SK-N-SH (cell line): ENCODE data around the gene PSMB2. TPM values are rescaled to one million over a fixed set of nuclear protein-coding genes. Genes with fewer than 3 reads are reported as not detected.

Experiments used
- CTCF ChIA-PET: fragments of 300-600, 350-600 bp; formaldehyde crosslinking; extraction: SDS; loops from one replicate; lab custom pipeline; 2021; lab: Yijun Ruan, JAX
- POLR2A ChIA-PET: fragments of 350-600 bp; sonication (Branson Sonifier 250); formaldehyde crosslinking; extraction: SDS; loops from one replicate; lab custom pipeline; 2020; ENCODE audit warnings: antibody characterized with exemption, inconsistent platforms; lab: Yijun Ruan, JAX
- DNase-seq: peaks from one replicate; pipeline ENCODE4 v3.0.0; 2012
- H2AFZ ChIP-seq: fragments of 200-600 bp; sonication (generic); 2 replicates; pipeline ENCODE4 v1.8.1; 2016; ENCODE audit warnings: antibody characterized with exemption, mild to moderate bottlenecking, low read depth
- H3F3A ChIP-seq: fragments of 200-600 bp; sonication (generic); replicated peaks from 2 replicates; pipeline ENCODE3; 2016; ENCODE audit warnings: antibody characterized with exemption, mild to moderate bottlenecking; ENCODE audit not compliant: insufficient read depth
- H3K27ac ChIP-seq, 2 experiments: fragments of 200-500 bp in 1 of 2; fragments of 200-600 bp in 1 of 2; sonication (Bioruptor generic) in 1 of 2; sonication (generic), shearing (Covaris generic) in 1 of 2; 2 replicates each; pipeline versions ENCODE4 v1.5.1 to v1.6.1; 2014 to 2016; ENCODE audit warnings: low read depth in 2 of 2, inconsistent platforms in 1 of 2, low read length in 1 of 2, mild to moderate bottlenecking in 1 of 2, mixed read lengths in 1 of 2
- H3K27me3 ChIP-seq: fragments of 200-600 bp; sonication (generic), shearing (Covaris generic); 2 replicates; pipeline ENCODE4 v1.6.1; 2016; ENCODE audit warnings: mixed run types; ENCODE audit not compliant: insufficient read depth
- H3K36me3 ChIP-seq, 2 experiments: fragments of 200-500 bp in 1 of 2; fragments of 200-600 bp in 1 of 2; sonication (Bioruptor generic) in 1 of 2; sonication (generic) in 1 of 2; replicated peaks in 1 of 2; 2 replicates each; pipeline versions ENCODE3 to v1.5.1; 2014 to 2016; ENCODE audit warnings: low read length in 1 of 2, mild to moderate bottlenecking in 1 of 2; ENCODE audit not compliant: insufficient read depth in 2 of 2, control insufficient read depth in 1 of 2
- H3K4me1 ChIP-seq, 2 experiments: fragments of 200-500 bp in 1 of 2; fragments of 200-600 bp in 1 of 2; sonication (Bioruptor generic) in 1 of 2; sonication (generic), shearing (Covaris generic) in 1 of 2; 2 replicates each; pipeline versions ENCODE4 v1.5.1 to v1.6.1; 2014 to 2016; ENCODE audit warnings: low read depth in 1 of 2, low read length in 1 of 2, mixed run types in 1 of 2; ENCODE audit not compliant: insufficient read depth in 2 of 2, control insufficient read depth in 1 of 2
- H3K4me2 ChIP-seq: fragments of 200-600 bp; sonication (generic), shearing (Covaris generic); 2 replicates; pipeline ENCODE4 v1.6.1; 2017; ENCODE audit warnings: mixed run types
- H3K4me3 ChIP-seq, 2 experiments: fragments of 200-500 bp in 1 of 2; fragments of 200-600 bp in 1 of 2; sonication (Bioruptor generic) in 1 of 2; sonication (generic), shearing (Covaris generic) in 1 of 2; 2 replicates each; pipeline versions ENCODE4 v1.5.1 to v1.8.1; 2014 to 2016; ENCODE audit warnings: low read depth in 2 of 2, inconsistent platforms in 1 of 2, low read length in 1 of 2, mild to moderate bottlenecking in 1 of 2, mixed read lengths in 1 of 2, moderate library complexity in 1 of 2
- H3K79me2 ChIP-seq: fragments of 200-600 bp; sonication (generic); 2 replicates; pipeline ENCODE4 v1.8.1; 2017; ENCODE audit warnings: mild to moderate bottlenecking; ENCODE audit not compliant: insufficient read depth
- H3K9ac ChIP-seq: fragments of 200-600 bp; sonication (generic); 2 replicates; pipeline ENCODE4 v1.6.1; 2017; ENCODE audit warnings: mixed run types
- H3K9me2 ChIP-seq: fragments of 200-600 bp; sonication (generic); 2 replicates; pipeline ENCODE4 v1.6.1; 2017; ENCODE audit warnings: mixed run types
- H3K9me3 ChIP-seq: fragments of 200-600 bp; sonication (generic); 2 replicates; pipeline ENCODE4 v1.6.1; 2017; ENCODE audit warnings: mixed run types, mild to moderate bottlenecking, moderate library complexity
- H4K20me1 ChIP-seq: fragments of 200-600 bp; sonication (generic); 2 replicates; pipeline ENCODE4 v1.6.1; 2017; ENCODE audit warnings: mild to moderate bottlenecking, mixed run types; ENCODE audit not compliant: insufficient read depth
- CHD2 ChIP-seq: fragments of 150-350 bp; IDR thresholded peaks from 2 replicates; pipeline ENCODE4 v1.6.1; 2018; ENCODE audit warnings: low read length; ENCODE audit not compliant: partially characterized antibody
- CTCF ChIP-seq: fragments of 200-600 bp; sonication (generic); IDR thresholded peaks from 2 replicates; pipeline ENCODE4 v1.6.1; 2017; ENCODE audit warnings: antibody characterized with exemption, mild to moderate bottlenecking, moderate library complexity
- EZH2phosphoT487 ChIP-seq: fragments of 200-600 bp; sonication (generic); IDR thresholded peaks from 2 replicates; pipeline ENCODE4 v1.6.1; 2017; ENCODE audit warnings: low read depth, mixed run types, mild to moderate bottlenecking, antibody characterized with exemption, moderate library complexity, borderline replicate concordance
- FOSL2 ChIP-seq: IDR thresholded peaks from 2 replicates; pipeline ENCODE4 v1.4.0; 2012; ENCODE audit warnings: low read depth, mild to moderate bottlenecking, moderate library complexity, borderline replicate concordance
- GABPA ChIP-seq: IDR thresholded peaks from 2 replicates; pipeline ENCODE4 v1.4.0; 2012; ENCODE audit warnings: low read depth, mild to moderate bottlenecking
- GATA2 ChIP-seq: sonication (generic); formaldehyde crosslinking; IDR thresholded peaks from 2 replicates; pipeline ENCODE4 v1.5.0; 2020; ENCODE audit warnings: mild to moderate bottlenecking, missing genetic modification reagents
- IRF3 ChIP-seq: fragments of 150-350 bp; IDR thresholded peaks from 2 replicates; pipeline ENCODE4 v1.6.1; 2016; ENCODE audit warnings: mild to moderate bottlenecking, low read depth, low read length
- MEF2A ChIP-seq: IDR thresholded peaks from 2 replicates; pipeline ENCODE4 v1.4.0; 2012; ENCODE audit warnings: low read depth, borderline replicate concordance
- MXI1 ChIP-seq: IDR thresholded peaks from 2 replicates; pipeline ENCODE4 v1.6.1; 2012; ENCODE audit warnings: mild to moderate bottlenecking, low read depth, low read length, improper control_type of control experiment
- NFIC ChIP-seq: IDR thresholded peaks from 2 replicates; pipeline ENCODE4 v1.4.0; 2012; ENCODE audit warnings: borderline replicate concordance
- NRF1 ChIP-seq: IDR thresholded peaks from 2 replicates; pipeline ENCODE4 v1.6.1; 2012; ENCODE audit warnings: low read depth, mild to moderate bottlenecking, low read length
- PBX3 ChIP-seq: IDR thresholded peaks from 2 replicates; pipeline ENCODE4; 2012
- RCOR1 ChIP-seq: fragments of 150-350 bp; IDR thresholded peaks from 2 replicates; pipeline ENCODE4 v1.6.1; 2017; ENCODE audit warnings: antibody characterized with exemption, low read length
- REST ChIP-seq: IDR thresholded peaks from 2 replicates; pipeline ENCODE4 v1.6.1; 2012; ENCODE audit warnings: mild to moderate bottlenecking, low read depth, low read length, moderate library complexity
- RFX5 ChIP-seq: IDR thresholded peaks from 2 replicates; pipeline ENCODE4 v1.6.1; 2012; ENCODE audit warnings: mild to moderate bottlenecking, improper control_type of control experiment, low read length
- RXRA ChIP-seq: IDR thresholded peaks from 2 replicates; pipeline ENCODE4 v1.4.0; 2012; ENCODE audit warnings: low read depth, mild to moderate bottlenecking, borderline replicate concordance
- TAF1 ChIP-seq: IDR thresholded peaks from 2 replicates; pipeline ENCODE4 v1.6.1; 2012; ENCODE audit warnings: low read depth, mild to moderate bottlenecking, low read length, moderate library complexity, borderline replicate concordance
- USF1 ChIP-seq: IDR thresholded peaks from 2 replicates; pipeline ENCODE4 v1.4.0; 2012; ENCODE audit warnings: low read depth, borderline replicate concordance
- ZBTB33 ChIP-seq: IDR thresholded peaks from 2 replicates; pipeline ENCODE4 v1.4.0; 2012; ENCODE audit warnings: low read depth, borderline replicate concordance
- WGBS: methylation state at CpG from one replicate; pipeline ENCODE4 v1.1.6; 2017; ENCODE audit warnings: low lambda C conversion rate; 5-methylcytosine and 5-hydroxymethylcytosine counted together
- polyA plus RNA-seq, 3 experiments: library from polyadenylated mRNA; depleted of rRNA; stranded (reverse); fragments of >200 nt; gene quantifications; 2 replicates each; pipeline ENCODE4 v1.2.3, GENCODE V29; 2012

The PSMB2 gene
- polyA plus RNA-seq, 1 of the 3 experiments (the other 2 are of a cell fraction) = 83.5 TPM

GRCh38 chr1:35619237-35620121, 21.8 kb downstream of the PSMB2 start:
- Histone ChIP-seq H3K36me3 (peaks cover 42 to 65% of the 10 kb centered on the region in 2 experiments), H3K9me2 (no peaks in the 10 kb centered on the region), H3K9me3 (no peaks in the 10 kb centered on the region), H4K20me1 (peaks cover 32% of the 10 kb centered on the region), H2AFZ (no peak overlapping the region), H3K9ac (no peak overlapping the region)
- DNase-seq = no peak
- TF ChIP-seq PBX3 (no peak), EZH2phosphoT487 (no peak), GATA2 (no peak), CHD2 (no peak), MXI1 (no peak), RFX5 (no peak), MEF2A (no peak), USF1 (no peak), NFIC (no peak), TAF1 (no peak), ZBTB33 (no peak), CTCF (no peak), IRF3 (no peak), NRF1 (no peak), REST (no peak), GABPA (no peak), RCOR1 (no peak), FOSL2 (no peak), RXRA (no peak)
- TF ChIP-seq, all 33 proteins: peak for 0
- ChIA-PET POLR2A (no interaction called here), CTCF (interaction anchor here (0.8 to 1.8 kb wide), 8 partner anchors 9 to 107 kb away, joined by 3 to 6 read pairs (median 3); no protein-coding TSS in a partner anchor)
- Histone ChIP-seq H3K27ac (no peak overlapping the region), H3K79me2 (peaks cover 98% of the 10 kb centered on the region), H3F3A (no peaks in the 10 kb centered on the region), H3K4me2 (no peak overlapping the region), H3K4me1 (no peaks in the 10 kb centered on the region), H3K4me3 (no peak overlapping the region; a peak in 1 of 4 replicates), H3K27me3 (no peaks in the 10 kb centered on the region)
- 90% methylated on average over 6 of the region's 6 CpGs for WGBS
